ENCODE data around the gene NLRP11.

NLRP11 gene

DNA sequence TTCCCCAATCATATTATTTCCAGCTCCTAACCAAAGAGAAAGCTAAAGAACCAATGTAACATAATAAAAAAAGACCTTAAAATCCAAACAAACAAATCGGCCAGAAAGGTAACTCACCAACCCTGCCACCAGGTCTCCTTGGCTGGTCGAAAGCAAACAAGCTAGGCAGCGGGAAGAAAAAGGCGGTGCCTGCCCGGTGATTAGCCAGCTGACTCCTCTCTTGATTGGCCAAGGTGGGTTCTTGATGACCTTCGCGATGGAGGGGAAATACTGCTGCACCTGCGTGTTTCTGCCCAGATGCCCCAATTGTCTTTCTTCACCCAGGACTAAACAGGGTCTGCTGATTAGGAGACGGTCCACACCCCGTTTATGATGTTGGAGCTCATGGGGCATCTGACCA is at the start of gene NLRP11:
NLRP11 (minus strand) TSS at position 154 of the 400 bp plus-strand sequence. CDS start 13,825 bp downstream, outside the sequence.
- H3K4me3 ChIP-seq (ENCODE audit: low read length) = no peak within 1 kb of the TSS

DNA sequence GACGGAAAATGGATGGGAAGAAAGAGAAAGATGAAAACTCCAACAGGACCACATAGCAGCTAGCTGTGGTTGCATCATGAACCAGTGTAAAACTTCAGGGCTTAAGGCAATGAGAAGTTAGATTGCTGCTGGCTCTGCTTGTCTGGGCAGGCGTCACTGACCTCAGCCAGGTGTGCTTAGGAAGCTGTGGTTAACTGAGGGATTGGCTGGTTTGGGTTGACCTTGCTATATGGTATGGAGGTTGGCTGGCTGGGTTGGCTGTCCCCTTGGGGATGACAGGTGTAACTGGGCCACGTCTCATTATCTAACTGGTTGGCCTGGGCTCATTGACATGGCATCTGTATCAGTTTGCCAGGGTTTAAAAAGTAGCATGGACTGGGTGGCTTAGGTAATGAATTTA is 45.4 kb upstream of the NLRP11 start:
- Histone ChIP-seq H3K4me3 (ENCODE audit: low read length) (no peak overlapping the region), H3K27me3 (ENCODE audit: insufficient read depth, low read length) (no peaks in the 10 kb centered on the region), H3K4me1 (ENCODE audit: insufficient read depth, low read length) (no peaks in the 10 kb centered on the region), H3K9me3 (ENCODE audit: low read length) (no peaks in the 10 kb centered on the region), H2AFZ (ENCODE audit: low read depth, low read length) (no peak overlapping the region), H3K36me3 (ENCODE audit: insufficient read depth, low read length) (no peaks in the 10 kb centered on the region)

More for the DNA sequence above, at the start of gene NLRP11:
- H3K9me3 ChIP-seq (ENCODE audit: low read length) = peaks cover 2% of the 10 kb centered on the region
- no peak within 1 kb of the TSS for H2AFZ ChIP-seq (ENCODE audit: low read depth, low read length)
- H3K36me3 ChIP-seq (ENCODE audit: insufficient read depth, low read length) = no peaks in the 10 kb centered on the region
- no peaks in the 10 kb centered on the region for H3K4me1 ChIP-seq (ENCODE audit: insufficient read depth, low read length)
- no peaks in the 10 kb centered on the region for H3K27me3 ChIP-seq (ENCODE audit: insufficient read depth, low read length)

DNA sequence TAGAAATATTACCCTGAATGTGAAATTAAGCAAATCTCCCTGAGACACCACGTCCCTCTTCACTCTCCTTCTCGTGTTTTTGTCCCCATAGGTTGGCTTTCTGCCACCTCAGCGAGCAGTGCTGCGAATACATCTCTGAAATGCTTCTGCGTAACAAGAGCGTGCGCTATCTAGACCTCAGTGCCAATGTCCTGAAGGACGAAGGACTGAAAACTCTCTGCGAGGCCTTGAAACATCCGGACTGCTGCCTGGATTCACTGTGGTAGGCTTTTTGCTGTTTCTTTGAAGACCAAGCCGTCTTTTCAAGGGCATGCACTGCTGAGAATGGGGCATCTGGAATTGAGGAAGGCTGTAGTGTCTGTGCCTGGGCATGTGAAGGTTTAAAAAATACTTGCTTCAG is 38.9 kb upstream of the NLRP11 start:
- Histone ChIP-seq H3K27me3 (ENCODE audit: insufficient read depth, low read length) (no peaks in the 10 kb centered on the region), H3K36me3 (ENCODE audit: insufficient read depth, low read length) (no peaks in the 10 kb centered on the region), H3K4me1 (ENCODE audit: insufficient read depth, low read length) (no peaks in the 10 kb centered on the region), H2AFZ (ENCODE audit: low read depth, low read length) (no peak overlapping the region), H3K4me3 (ENCODE audit: low read length) (no peak overlapping the region), H3K9me3 (ENCODE audit: low read length) (no peaks in the 10 kb centered on the region)

DNA sequence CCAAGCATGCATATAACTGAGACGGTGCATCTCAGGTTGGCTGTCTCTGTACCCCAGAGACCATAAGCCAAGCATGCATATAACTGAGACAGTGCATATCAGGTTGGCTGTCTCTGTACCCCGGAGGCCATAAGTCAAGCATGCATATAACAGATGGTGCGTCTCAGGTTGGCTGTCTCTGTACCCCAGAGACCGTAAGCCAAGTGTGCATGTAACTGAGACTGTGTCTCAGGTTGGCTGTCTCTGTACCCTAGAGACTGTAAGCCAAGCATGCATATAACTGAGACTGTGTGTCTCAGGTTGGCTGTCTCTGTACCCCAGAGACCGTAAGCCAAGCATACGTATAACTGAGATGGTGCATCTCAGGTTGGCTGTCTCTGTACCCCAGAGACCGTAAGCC is 35.3 kb upstream of the NLRP11 start:
- no peaks in the 10 kb centered on the region for H3K36me3 ChIP-seq (ENCODE audit: insufficient read depth, low read length)
- H2AFZ ChIP-seq (ENCODE audit: low read depth, low read length) = no peak overlapping the region
- H3K9me3 ChIP-seq (ENCODE audit: low read length) = no peaks in the 10 kb centered on the region
- H3K27me3 ChIP-seq (ENCODE audit: insufficient read depth, low read length) = no peaks in the 10 kb centered on the region
- no peaks in the 10 kb centered on the region for H3K4me1 ChIP-seq (ENCODE audit: insufficient read depth, low read length)
- no peak overlapping the region for H3K4me3 ChIP-seq (ENCODE audit: low read length)

DNA sequence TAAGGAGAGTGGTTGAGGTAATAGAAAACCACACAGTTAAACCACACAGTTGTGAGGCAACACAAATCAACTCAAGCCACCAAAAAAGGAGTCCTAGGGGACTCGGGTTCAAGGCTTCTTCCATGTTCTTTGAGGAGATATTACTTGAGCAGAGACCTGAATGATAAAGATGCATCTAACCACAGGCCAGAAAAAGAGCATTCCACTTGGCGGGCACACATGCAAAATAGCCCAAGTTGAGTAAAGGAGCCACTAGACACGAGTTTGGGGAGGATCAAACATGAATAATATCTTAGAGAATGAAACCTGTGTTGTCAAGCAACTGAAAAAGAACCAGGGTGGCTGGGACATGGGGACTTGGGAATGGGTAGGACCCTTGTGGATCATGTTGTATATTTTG is 34.7 kb upstream of the NLRP11 start:
- no peaks in the 10 kb centered on the region for H3K36me3 ChIP-seq (ENCODE audit: insufficient read depth, low read length)
- no peaks in the 10 kb centered on the region for H3K4me1 ChIP-seq (ENCODE audit: insufficient read depth, low read length)
- H3K4me3 ChIP-seq (ENCODE audit: low read length) = no peak overlapping the region
- no peaks in the 10 kb centered on the region for H3K27me3 ChIP-seq (ENCODE audit: insufficient read depth, low read length)
- no peak overlapping the region for H2AFZ ChIP-seq (ENCODE audit: low read depth, low read length)
- no peaks in the 10 kb centered on the region for H3K9me3 ChIP-seq (ENCODE audit: low read length)

DNA sequence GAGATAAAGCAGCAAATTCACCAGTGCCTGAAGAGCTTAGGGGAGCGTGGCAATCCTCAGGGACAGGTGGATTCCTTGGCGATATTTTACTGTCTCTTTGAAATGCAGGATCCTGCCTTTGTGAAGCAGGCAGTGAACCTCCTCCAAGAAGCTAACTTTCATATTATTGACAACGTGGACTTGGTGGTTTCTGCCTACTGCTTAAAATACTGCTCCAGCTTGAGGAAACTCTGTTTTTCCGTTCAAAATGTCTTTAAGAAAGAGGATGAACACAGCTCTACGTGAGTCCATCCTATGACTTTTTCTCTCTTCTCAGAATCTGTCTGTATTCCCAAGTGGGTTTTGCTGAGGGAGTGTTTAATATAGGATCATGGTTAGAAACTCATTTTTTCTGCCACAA is 27.2 kb upstream of the NLRP11 start:
- Histone ChIP-seq H3K4me1 (ENCODE audit: insufficient read depth, low read length) (no peaks in the 10 kb centered on the region), H2AFZ (ENCODE audit: low read depth, low read length) (no peak overlapping the region), H3K36me3 (ENCODE audit: insufficient read depth, low read length) (no peaks in the 10 kb centered on the region), H3K27me3 (ENCODE audit: insufficient read depth, low read length) (peaks cover 6% of the 10 kb centered on the region), H3K4me3 (ENCODE audit: low read length) (no peak overlapping the region), H3K9me3 (ENCODE audit: low read length) (peaks cover 4% of the 10 kb centered on the region)

DNA sequence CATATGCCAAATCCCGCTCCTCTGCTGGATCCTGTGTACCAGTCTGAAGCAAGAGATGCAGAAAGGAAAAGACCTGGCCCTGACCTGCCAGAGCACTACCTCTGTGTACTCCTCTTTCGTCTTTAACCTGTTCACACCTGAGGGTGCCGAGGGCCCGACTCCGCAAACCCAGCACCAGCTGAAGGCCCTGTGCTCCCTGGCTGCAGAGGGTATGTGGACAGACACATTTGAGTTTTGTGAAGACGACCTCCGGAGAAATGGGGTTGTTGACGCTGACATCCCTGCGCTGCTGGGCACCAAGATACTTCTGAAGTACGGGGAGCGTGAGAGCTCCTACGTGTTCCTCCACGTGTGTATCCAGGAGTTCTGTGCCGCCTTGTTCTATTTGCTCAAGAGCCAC is 26.6 kb upstream of the NLRP11 start:
- Histone ChIP-seq H3K4me1 (ENCODE audit: insufficient read depth, low read length) (no peaks in the 10 kb centered on the region), H3K9me3 (ENCODE audit: low read length) (peaks cover 4% of the 10 kb centered on the region), H2AFZ (ENCODE audit: low read depth, low read length) (no peak overlapping the region), H3K4me3 (ENCODE audit: low read length) (no peak overlapping the region), H3K36me3 (ENCODE audit: insufficient read depth, low read length) (no peaks in the 10 kb centered on the region), H3K27me3 (ENCODE audit: insufficient read depth, low read length) (peaks cover 6% of the 10 kb centered on the region)

DNA sequence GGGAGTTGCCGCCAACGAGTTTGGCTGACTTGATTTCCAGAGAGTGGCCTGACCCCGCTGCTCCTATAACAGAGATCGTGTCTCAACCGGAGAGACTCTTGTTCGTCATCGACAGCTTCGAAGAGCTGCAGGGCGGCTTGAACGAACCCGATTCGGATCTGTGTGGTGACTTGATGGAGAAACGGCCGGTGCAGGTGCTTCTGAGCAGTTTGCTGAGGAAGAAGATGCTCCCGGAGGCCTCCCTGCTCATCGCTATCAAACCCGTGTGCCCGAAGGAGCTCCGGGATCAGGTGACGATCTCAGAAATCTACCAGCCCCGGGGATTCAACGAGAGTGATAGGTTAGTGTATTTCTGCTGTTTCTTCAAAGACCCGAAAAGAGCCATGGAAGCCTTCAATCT is 26.2 kb upstream of the NLRP11 start:
- no peak overlapping the region for H3K4me3 ChIP-seq (ENCODE audit: low read length)
- H2AFZ ChIP-seq (ENCODE audit: low read depth, low read length) = no peak overlapping the region
- no peaks in the 10 kb centered on the region for H3K4me1 ChIP-seq (ENCODE audit: insufficient read depth, low read length)
- H3K9me3 ChIP-seq (ENCODE audit: low read length) = peaks cover 4% of the 10 kb centered on the region
- H3K36me3 ChIP-seq (ENCODE audit: insufficient read depth, low read length) = no peaks in the 10 kb centered on the region
- peaks cover 6% of the 10 kb centered on the region for H3K27me3 ChIP-seq (ENCODE audit: insufficient read depth, low read length)

DNA sequence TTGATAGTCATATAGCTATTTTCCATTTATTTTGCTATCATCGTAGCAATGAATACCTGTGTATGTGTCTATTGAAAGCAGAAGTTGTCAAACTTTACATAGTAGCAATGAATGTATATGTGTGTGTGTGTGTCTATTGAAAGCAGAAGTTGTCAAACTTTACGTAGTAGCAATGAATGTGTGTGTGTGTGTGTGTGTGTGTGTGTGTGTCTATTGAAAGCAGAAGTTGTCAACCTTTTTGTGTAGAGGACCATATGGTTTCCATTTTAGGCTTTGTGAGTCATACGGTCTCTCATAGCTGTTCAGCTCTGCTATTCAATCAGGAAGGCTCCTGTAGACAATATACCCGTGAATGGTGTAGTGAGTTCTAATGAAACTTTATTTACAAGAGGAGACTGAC is 25.4 kb upstream of the NLRP11 start:
- Histone ChIP-seq H3K9me3 (ENCODE audit: low read length) (peaks cover 4% of the 10 kb centered on the region), H2AFZ (ENCODE audit: low read depth, low read length) (no peak overlapping the region), H3K36me3 (ENCODE audit: insufficient read depth, low read length) (no peaks in the 10 kb centered on the region), H3K27me3 (ENCODE audit: insufficient read depth, low read length) (peaks cover 6% of the 10 kb centered on the region), H3K4me3 (ENCODE audit: low read length) (no peak overlapping the region), H3K4me1 (ENCODE audit: insufficient read depth, low read length) (no peaks in the 10 kb centered on the region)

DNA sequence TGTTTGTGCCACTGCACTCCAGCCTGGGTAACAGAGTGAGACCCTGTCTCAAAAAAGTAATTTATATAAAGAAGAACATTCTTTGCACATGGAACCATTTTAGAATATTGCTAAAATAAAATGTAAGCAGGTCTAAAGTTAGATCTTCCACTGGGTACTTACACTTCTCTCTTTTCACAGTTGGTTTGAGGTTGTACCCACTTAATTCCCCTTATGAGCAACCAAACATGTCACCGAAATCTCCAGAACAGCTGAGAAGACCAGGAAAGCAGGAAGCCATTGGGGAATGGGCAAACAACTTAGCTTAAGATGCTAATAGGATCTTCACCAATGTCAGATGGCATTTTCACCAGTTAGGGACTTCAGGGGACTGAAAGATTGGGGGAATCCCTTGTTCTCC is 23.4 kb upstream of the NLRP11 start:
- Histone ChIP-seq H3K36me3 (ENCODE audit: insufficient read depth, low read length) (no peaks in the 10 kb centered on the region), H2AFZ (ENCODE audit: low read depth, low read length) (no peak overlapping the region), H3K27me3 (ENCODE audit: insufficient read depth, low read length) (peaks cover 3% of the 10 kb centered on the region), H3K4me1 (ENCODE audit: insufficient read depth, low read length) (no peaks in the 10 kb centered on the region), H3K4me3 (ENCODE audit: low read length) (no peak overlapping the region), H3K9me3 (ENCODE audit: low read length) (peaks cover 4% of the 10 kb centered on the region)

DNA sequence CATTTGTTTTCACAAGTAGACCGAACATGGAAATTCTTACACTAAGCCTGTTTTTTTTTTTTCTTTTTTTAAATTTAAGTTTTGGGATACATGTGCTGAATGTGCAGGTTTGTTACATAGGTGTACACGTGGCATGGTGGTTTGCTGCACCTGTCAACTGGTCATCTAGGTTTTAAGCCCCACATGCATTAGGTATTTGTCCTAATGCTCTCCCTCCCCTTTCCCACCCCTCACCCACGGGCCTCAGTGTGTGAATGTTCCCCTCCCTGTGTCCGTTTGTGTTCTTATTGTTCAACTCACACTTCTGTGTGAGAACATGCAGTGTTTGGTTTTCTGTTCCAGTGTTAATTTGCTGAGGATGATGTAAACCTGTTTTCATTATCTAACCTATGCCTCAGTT is 7.1 kb upstream of the NLRP11 start:
- H3K4me1 ChIP-seq (ENCODE audit: insufficient read depth, low read length) = no peaks in the 10 kb centered on the region
- H2AFZ ChIP-seq (ENCODE audit: low read depth, low read length) = no peak overlapping the region
- H3K9me3 ChIP-seq (ENCODE audit: low read length) = peaks cover 2% of the 10 kb centered on the region
- H3K36me3 ChIP-seq (ENCODE audit: insufficient read depth, low read length) = no peaks in the 10 kb centered on the region
- H3K27me3 ChIP-seq (ENCODE audit: insufficient read depth, low read length) = peaks cover 2% of the 10 kb centered on the region
- no peak overlapping the region for H3K4me3 ChIP-seq (ENCODE audit: low read length)

DNA sequence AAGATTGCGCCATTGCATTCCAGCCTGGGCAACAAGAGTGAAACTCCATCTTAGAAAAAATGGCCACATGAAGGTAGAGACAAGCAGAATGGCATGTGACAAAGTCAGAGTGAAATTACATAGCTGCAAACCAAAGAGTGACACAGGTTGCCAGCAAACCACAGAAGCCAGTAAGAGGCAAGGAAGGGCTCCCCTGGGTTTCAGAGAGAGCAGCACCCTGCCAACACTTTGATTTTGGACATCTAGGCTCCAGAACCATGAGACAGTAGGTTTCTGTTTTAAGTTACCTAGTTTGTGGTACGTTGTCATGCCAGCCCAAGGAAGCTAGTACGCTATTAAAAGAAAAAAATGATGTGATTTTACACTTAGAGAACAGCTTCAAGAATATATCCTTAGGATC is 6.5 kb upstream of the NLRP11 start:
- Histone ChIP-seq H2AFZ (ENCODE audit: low read depth, low read length) (no peak overlapping the region), H3K27me3 (ENCODE audit: insufficient read depth, low read length) (peaks cover 2% of the 10 kb centered on the region), H3K4me1 (ENCODE audit: insufficient read depth, low read length) (no peaks in the 10 kb centered on the region), H3K4me3 (ENCODE audit: low read length) (no peak overlapping the region), H3K36me3 (ENCODE audit: insufficient read depth, low read length) (no peaks in the 10 kb centered on the region), H3K9me3 (ENCODE audit: low read length) (peaks cover 2% of the 10 kb centered on the region)

DNA sequence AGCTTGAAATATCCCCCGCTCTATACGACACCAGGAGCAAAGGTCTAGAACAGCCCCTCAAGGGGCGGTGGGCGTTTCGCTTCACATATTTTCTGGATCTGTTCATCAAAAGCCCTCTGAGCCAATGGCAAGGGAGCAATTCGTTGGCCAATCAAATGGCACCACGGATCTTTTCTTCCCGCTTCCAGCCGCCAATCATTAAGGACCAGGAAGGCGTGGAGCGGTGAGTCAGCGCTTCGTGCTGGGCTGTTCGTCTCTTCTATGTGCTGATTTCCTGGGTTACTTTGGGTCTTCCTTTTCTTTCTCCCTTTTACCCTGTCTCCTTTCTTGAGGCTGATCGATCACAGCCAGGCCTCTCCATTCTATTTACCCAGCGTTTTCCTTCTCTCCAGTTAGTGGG is 4.5 kb upstream of the NLRP11 start, which contains the start of gene NLRP4:
NLRP4 (plus strand) TSS at position 201 of the 400 bp plus-strand sequence. CDS start 15,541 bp downstream, outside the sequence.
- H3K4me3 ChIP-seq (ENCODE audit: low read length) = no peak within 1 kb of the TSS
- H2AFZ ChIP-seq (ENCODE audit: low read depth, low read length) = no peak within 1 kb of the TSS
- no peaks in the 10 kb centered on the region for H3K4me1 ChIP-seq (ENCODE audit: insufficient read depth, low read length)
- no peaks in the 10 kb centered on the region for H3K36me3 ChIP-seq (ENCODE audit: insufficient read depth, low read length)
- peaks cover 2% of the 10 kb centered on the region for H3K27me3 ChIP-seq (ENCODE audit: insufficient read depth, low read length)
- H3K9me3 ChIP-seq (ENCODE audit: low read length) = peaks cover 2% of the 10 kb centered on the region

DNA sequence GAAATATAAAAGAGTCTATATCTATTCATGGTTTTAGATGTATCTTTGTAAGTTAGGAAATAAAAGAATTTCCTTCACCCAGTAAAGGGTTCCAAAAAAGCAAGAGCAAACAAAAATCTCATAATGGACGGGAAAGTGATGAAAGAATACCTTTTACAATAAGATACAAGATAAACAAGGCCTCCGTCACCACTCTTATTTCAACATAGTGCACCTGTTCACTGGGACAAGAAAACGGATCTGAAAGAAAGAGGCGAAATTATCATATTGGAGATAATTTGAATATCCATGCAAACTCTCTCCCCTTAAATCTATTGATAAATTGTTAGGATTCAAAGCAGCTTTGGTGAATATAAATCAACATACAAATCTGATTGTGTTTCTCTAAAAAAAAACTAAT is 877 bp upstream of the NLRP11 start:
- Histone ChIP-seq H2AFZ (ENCODE audit: low read depth, low read length) (no peak overlapping the region), H3K36me3 (ENCODE audit: insufficient read depth, low read length) (no peaks in the 10 kb centered on the region), H3K27me3 (ENCODE audit: insufficient read depth, low read length) (no peaks in the 10 kb centered on the region), H3K4me3 (ENCODE audit: low read length) (no peak overlapping the region), H3K9me3 (ENCODE audit: low read length) (peaks cover 2% of the 10 kb centered on the region), H3K4me1 (ENCODE audit: insufficient read depth, low read length) (no peaks in the 10 kb centered on the region)

Measured in neuron (in vitro differentiated cells).